GM12801 (cell line): ENCODE results near the gene LANCL3.

ENCODE experiments used
- TF ChIP-seq, protein P1 (sequence below): IDR thresholded peaks from one replicate; pipeline ENCODE4 v1.5.1; 2011; ENCODE audit warnings: control low read depth; ENCODE audit not compliant: insufficient read length; ENCODE audit errors: extremely low read depth

Gene LANCL3

DNA sequence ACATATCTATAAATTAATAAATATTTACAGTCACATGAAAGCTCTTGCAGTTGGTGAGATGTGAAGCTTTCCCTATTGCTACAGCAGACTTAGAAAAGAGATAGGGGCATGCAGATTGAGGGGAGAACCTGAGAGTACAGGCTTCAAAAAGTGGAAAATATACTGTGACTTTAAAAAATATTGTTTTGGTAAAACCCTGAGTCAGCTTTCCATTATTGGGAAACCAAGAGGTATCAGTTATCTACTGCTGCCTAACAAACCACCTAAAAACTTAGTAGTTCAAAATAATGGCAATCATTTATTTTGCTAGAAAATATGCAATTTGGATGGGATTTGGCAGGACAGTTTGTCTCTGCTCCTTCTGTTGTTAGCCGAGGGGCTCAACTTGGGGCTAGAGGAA is 38.3 kb downstream of the LANCL3 start:
- TF ChIP-seq, protein P1, sequence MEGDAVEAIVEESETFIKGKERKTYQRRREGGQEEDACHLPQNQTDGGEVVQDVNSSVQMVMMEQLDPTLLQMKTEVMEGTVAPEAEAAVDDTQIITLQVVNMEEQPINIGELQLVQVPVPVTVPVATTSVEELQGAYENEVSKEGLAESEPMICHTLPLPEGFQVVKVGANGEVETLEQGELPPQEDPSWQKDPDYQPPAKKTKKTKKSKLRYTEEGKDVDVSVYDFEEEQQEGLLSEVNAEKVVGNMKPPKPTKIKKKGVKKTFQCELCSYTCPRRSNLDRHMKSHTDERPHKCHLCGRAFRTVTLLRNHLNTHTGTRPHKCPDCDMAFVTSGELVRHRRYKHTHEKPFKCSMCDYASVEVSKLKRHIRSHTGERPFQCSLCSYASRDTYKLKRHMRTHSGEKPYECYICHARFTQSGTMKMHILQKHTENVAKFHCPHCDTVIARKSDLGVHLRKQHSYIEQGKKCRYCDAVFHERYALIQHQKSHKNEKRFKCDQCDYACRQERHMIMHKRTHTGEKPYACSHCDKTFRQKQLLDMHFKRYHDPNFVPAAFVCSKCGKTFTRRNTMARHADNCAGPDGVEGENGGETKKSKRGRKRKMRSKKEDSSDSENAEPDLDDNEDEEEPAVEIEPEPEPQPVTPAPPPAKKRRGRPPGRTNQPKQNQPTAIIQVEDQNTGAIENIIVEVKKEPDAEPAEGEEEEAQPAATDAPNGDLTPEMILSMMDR, result no peak

DNA sequence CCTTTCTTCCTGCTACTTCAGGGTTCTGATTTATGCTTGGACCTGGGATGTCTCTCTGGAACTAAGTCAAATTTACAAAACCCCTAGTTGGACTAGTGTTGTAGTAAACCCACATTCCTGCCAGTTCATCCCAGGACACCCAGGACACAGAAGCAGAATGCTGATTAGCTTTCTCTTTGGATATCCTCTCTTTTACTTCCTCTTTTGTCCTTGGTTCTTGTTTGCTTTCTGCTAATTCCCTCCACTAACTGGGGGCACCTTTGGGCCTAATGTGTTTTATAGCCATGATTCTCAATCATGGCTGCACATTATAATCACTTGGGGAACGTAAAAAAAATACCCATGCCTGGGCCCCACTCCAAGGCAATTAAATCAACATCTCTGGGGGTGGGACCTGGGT is 42.5 kb downstream of the LANCL3 start:
- TF ChIP-seq, protein P1, result no peak

DNA sequence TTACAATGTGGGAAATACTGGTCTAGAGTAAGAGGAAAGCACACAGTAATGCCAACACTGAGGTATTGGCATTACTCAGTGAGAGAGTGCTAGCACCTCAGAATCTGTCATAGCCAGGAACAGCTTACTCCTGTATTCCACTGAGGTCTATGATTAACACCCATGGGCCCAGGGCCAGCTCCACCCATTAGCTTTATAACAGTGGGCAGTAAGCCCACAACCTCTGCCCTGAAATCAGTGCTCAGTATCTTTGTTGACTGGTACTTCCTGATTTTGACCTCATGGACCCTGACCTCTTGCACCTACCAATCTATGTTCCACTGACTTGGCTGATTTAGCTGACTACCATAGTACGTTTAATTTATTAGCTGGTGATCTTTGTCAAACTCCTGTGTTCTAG is 56.1 kb downstream of the LANCL3 start:
- TF ChIP-seq, protein P1, result no peak

DNA sequence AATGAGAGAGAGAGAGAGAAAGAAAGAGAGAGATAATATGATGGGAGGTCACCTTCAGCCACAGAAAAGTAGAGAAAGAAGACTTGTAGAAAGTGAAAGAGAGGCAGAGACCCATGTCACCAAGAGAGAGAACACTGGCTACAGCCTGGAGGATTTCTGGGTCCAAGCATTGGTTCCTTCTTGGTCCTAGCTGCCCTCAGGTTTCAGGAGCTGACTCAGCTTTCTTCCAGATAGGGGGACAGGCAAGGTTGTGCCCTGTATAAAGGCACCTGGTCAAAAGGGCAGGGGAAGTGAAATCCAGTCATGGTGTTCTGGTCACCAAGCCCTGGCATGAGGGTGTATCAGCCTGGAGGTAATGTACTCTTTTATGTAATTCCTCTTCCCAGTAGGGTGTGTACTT is 66.6 kb downstream of the LANCL3 start:
- TF ChIP-seq, protein P1, result no peak

DNA sequence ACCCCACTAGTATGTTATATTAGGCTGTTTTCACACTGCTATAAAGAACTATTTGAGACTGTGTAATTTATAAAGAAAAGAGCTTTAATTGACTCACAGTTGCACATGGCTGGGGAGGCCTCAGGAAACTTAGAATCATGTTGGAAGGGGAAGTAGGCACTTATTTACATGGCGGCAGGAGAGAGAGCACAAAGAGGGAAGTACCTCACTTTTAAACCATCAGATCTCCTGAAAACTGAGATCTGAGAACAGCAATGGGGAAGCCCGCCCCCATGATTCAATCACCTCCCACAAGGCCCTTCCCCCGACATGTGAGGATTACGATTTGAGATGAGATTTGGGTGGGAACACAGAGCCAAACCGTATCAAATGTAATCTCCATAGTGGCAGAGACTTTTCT is 68.7 kb downstream of the LANCL3 start:
- TF ChIP-seq, protein P1, result no peak

DNA sequence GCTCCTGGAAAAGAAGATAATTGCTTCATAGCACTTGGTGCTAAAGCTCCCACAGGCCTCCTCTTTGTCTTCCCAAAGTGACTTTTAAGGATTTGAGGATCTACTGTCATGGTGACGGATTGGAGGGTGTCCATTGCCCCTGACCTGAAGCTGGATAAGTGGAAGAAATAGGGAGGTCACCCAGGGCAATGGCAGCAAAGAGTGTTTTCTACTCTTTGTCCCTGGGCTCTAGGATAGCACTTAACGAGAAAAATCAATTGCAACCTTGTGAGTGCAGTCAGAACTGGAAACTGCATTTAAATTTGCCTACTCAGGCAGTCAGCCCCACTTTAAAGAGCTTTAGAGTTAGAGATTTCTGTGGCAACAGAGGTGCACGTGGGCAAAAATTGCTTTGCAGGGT is 70.4 kb downstream of the LANCL3 start:
- TF ChIP-seq, protein P1, result no peak

DNA sequence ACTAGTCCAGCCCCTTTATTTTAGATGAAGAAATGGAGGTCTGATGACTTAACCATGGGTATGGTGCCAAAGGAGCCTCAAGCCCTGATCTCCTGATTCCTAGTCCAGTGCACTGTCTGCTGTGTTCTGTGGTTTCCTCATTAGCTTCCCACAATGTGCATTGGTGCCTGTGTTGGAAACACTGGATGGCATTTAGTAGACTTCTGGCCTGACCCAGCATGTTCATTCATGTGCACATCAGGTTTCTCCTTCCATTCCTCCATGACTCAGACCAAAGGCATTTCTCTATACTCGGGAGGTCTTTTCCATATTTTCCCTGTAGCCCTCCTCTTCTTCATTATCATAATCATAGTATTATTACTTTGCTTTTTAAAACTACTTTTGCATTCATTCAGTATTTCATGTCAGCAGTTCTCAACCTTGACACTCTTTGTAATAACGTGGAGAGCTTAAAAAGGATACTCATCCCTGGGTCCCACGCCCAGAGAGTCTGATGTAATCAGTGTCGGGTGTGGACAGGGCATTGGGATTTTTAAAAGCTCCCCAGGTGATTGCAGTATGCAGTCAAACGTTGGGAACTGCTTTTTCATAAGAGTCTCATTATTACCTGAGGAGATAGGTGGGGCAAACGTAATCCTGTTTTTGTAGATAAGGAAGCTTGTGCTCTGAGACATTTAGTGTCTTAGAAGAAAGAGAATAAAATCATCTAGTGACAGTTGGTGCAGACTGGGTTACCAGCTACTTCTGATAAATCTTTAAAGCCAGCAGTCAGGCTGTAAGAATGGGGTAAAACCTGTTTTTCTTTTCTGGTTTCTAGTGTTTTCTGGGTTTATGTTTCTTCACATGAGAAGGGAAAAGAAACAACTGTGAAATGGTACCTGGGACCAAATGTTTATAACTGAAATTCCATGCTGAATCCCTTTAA is 73.2 kb downstream of the LANCL3 start:
- TF ChIP-seq, protein P1, result no peak
